ENCODE results near the gene OR5D16.
"Not testable (repeated sequence)": the region's sequence is repeated elsewhere in the genome, so short reads cannot be mapped to it uniquely, and the experiment has no call there.

The OR5D16 gene

DNA sequence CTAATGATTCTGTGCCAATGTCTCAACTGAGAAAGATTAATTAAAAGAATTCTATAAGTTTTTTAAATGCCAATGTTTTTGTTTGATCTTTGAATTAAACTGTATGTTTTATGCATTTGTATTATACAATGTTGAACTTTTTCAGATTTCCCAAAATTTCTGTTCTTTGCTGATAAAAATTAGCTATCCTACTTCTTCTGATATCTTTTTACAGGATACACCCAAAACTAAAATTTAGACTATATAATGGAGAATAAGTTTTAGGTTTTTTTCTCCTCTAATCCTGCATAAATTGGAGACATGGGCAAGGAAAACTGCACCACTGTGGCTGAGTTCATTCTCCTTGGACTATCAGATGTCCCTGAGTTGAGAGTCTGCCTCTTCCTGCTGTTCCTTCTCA lies 11.6 kb upstream of the OR5D16 start, which contains the start of gene OR5L2:
Gene OR5L2, plus strand, starts transcription at position 301 of the 400 bp plus-strand sequence. Its CDS starts 0 bp downstream, at position 301.
- no peak for DNase-seq (ENCODE audit: extremely low read depth, low read depth)
- no peak for TF ChIP-seq CTCF (IDR thresholded peaks at IDR 0.05; ENCODE audit: low read depth, low read length, missing control alignments)
- H3K4me3 ChIP-seq (replicated peaks; ENCODE audit: low read depth, low read length) = no peak within 1 kb of the TSS

DNA sequence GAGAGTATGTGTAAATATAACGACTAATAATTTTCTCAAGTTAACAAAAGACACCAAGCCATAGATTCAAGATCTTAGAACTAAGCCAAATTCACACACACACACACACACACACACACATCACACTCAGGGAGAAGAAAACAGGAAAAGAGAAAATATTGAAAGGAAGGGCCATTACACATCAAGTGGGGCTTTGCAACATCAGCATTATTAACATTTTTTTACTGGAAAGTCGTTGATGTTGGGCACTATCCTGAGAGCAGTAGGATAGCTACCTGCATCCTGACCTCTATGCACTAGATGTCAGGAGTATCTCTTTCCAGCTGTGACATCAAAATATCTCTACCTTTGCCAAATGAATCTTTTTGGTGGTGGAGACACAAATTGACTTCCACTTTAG lies 8.9 kb downstream of the OR5D16 start:
- TF ChIP-seq CTCF (IDR thresholded peaks at IDR 0.05; ENCODE audit: low read depth, low read length, missing control alignments) = no peak
- no peak for DNase-seq (ENCODE audit: extremely low read depth, low read depth)

GRCh38 chr11:55849037-55849436 lies 10.5 kb downstream of the OR5D16 start:
- H3K4me3 ChIP-seq (replicated peaks; ENCODE audit: low read depth, low read length) = no peak overlapping the region
- DNase-seq (ENCODE audit: extremely low read depth, low read depth) = no peak
- no peak for TF ChIP-seq CTCF (IDR thresholded peaks at IDR 0.05; ENCODE audit: low read depth, low read length, missing control alignments)

More for the DNA sequence above, 8.9 kb downstream of the OR5D16 start:
- H3K4me3 ChIP-seq (replicated peaks; ENCODE audit: low read depth, low read length) = no peak overlapping the region

GRCh38 chr11:55852141-55852540 lies 13.6 kb downstream of the OR5D16 start:
- TF ChIP-seq CTCF (IDR thresholded peaks at IDR 0.05; ENCODE audit: low read depth, low read length, missing control alignments) = no peak
- no peak for DNase-seq (ENCODE audit: extremely low read depth, low read depth)
- H3K4me3 ChIP-seq (replicated peaks; ENCODE audit: low read depth, low read length) = no peak overlapping the region

DNA sequence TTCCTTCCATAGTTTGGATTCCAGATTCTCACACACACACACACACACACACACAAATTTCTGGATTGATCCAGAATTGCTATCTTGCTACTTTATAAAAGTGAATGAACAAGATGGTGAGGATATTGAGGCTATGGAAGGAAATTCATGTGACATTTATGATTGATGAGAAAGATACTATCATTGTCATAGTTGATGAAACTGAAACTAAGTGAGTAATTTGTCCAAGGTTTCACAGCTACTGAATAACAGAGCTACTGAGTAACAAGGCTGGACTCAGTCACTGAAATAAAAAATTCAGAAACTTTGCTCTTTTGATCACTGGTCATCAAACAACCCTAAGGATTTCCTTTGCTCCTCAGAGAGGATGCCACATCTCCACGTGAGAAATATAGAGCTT lies 16.2 kb downstream of the OR5D16 start:
- no peak overlapping the region for H3K4me3 ChIP-seq (replicated peaks; ENCODE audit: low read depth, low read length)
- TF ChIP-seq CTCF (IDR thresholded peaks at IDR 0.05; ENCODE audit: low read depth, low read length, missing control alignments) = no peak
- DNase-seq (ENCODE audit: extremely low read depth, low read depth) = no peak

GRCh38 chr11:55867354-55867753 lies 28.8 kb downstream of the OR5D16 start:
- not testable (repeated sequence) for H3K4me3 ChIP-seq (replicated peaks; ENCODE audit: low read depth, low read length); DNase-seq (ENCODE audit: extremely low read depth, low read depth)

DNA sequence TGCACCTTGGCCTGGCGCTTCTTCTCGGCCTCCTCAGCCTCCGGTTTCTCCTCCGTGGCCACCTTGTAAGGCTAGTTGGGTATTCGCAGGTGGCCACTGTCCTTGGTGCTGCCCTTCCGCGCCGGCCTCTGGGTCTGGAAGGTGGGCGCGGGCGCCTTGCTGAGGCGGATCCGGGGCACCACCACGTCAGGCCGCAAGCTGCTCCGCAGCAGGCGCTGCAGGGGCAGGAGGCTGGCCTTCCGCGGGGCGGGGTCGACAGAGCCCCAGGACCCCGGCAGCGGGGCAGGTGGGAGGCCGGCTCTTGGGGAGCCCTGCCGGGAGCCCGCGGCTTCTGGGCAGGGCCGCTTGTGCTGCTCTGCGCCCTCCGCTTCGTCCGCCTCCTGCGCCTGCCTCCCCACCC lies 34.2 kb downstream of the OR5D16 start:
- H3K4me3 ChIP-seq (replicated peaks; ENCODE audit: low read depth, low read length); DNase-seq (ENCODE audit: extremely low read depth, low read depth): not testable (repeated sequence)

- DNase-seq (ENCODE audit: extremely low read depth, low read depth) = not testable (repeated sequence)
Observed at GRCh38 chr11:55873146-55873545, 34.6 kb downstream of the OR5D16 start.

GRCh38 chr11:55882997-55883396 lies 44.4 kb downstream of the OR5D16 start, which contains the start of gene TRIM51:
Gene TRIM51, plus strand, starts transcription at chr11:55883297. Its CDS starts 2,132 bp downstream, at chr11:55885429.
- DNase-seq (ENCODE audit: extremely low read depth, low read depth) = not testable (repeated sequence)

More at GRCh38 chr11:55873146-55873545, 34.6 kb downstream of the OR5D16 start:
- not testable (repeated sequence) for H3K4me3 ChIP-seq (replicated peaks; ENCODE audit: low read depth, low read length)

DNA sequence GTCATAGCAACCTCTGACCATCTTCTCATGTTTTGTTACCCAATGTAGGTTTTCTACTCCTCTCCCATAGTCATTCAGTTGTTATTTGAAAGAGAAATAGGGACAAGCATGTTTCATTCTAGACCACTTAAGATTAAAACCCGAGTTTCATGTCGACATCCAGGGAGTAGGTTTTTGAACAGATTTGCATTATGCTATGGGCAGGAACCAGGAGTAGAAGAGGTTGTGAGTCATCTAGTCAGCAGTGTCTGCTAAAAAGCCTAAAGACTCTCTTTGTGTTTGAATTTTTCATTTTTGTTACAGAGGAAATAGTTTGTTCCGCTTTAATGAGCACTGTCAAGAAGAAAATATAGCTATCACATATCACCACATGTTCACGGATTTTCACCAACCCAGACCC lies 46.4 kb downstream of the OR5D16 start:
- not testable (repeated sequence) for H3K4me3 ChIP-seq (replicated peaks; ENCODE audit: low read depth, low read length); DNase-seq (ENCODE audit: extremely low read depth, low read depth)

More at GRCh38 chr11:55882997-55883396, 44.4 kb downstream of the OR5D16 start, which contains the start of gene TRIM51:
- not testable (repeated sequence) for H3K4me3 ChIP-seq (replicated peaks; ENCODE audit: low read depth, low read length)

GRCh38 chr11:55885481-55885880 lies 46.9 kb downstream of the OR5D16 start:
- DNase-seq (ENCODE audit: extremely low read depth, low read depth); H3K4me3 ChIP-seq (replicated peaks; ENCODE audit: low read depth, low read length): not testable (repeated sequence)

Data from HFF-Myc (cell line).